Tibial artery (tissue), 4 donors: ENCODE results near the gene CD46.
"Not testable (repeated sequence)": the region's sequence is repeated elsewhere in the genome, so short reads cannot be mapped to it uniquely, and the experiment has no call there.

Experiments used
- DNase-seq, 2 donors: peaks; one replicate each; pipeline ENCODE4 v3.0.0-alpha.2; 2019
- H3K27ac ChIP-seq, 2 donors: fragments of 200-600 bp; sonication (generic) in 1 of 2; 1 replicate in 1 of 2; 2 replicates in 1 of 2; pipeline ENCODE4 v1.5.1; 2018 to 2019; ENCODE audit warnings: mild to moderate bottlenecking in 1 of 2
- H3K27me3 ChIP-seq, 2 donors: fragments of 200-600 bp; sonication (generic) in 1 of 2; one replicate each; pipeline versions ENCODE4 v1.5.1 to v1.6.0; 2016 to 2019
- H3K36me3 ChIP-seq, 3 donors: fragments of 200-600 bp; sonication (generic) in 2 of 3; one replicate each; pipeline ENCODE4 v1.5.1; 2016 to 2019; ENCODE audit warnings: mild to moderate bottlenecking in 2 of 3
- H3K4me1 ChIP-seq, 4 donors: fragments of 200-600 bp; sonication (generic) in 2 of 4; 1 replicate in 3 of 4; 2 replicates in 1 of 4; pipeline ENCODE4 v1.5.1; 2016 to 2019
- H3K4me3 ChIP-seq, 2 donors: fragments of 200-600 bp; sonication (generic) in 1 of 2; 1 replicate in 1 of 2; 2 replicates in 1 of 2; pipeline ENCODE4 v1.5.1; 2018 to 2019; ENCODE audit warnings: mild to moderate bottlenecking in 2 of 2
- H3K9me3 ChIP-seq, 3 donors: fragments of 200-600 bp; sonication (generic) in 1 of 3; one replicate each; pipeline ENCODE4 v1.5.1; 2016 to 2019
- CTCF ChIP-seq, 2 experiments: fragments of 200-600 bp in 1 of 2; fragments of 450-650 bp in 1 of 2; IDR thresholded peaks; one replicate each; pipeline ENCODE4 v1.5.1; 2017 to 2019; ENCODE audit warnings: antibody characterized with exemption in 2 of 2, mild to moderate bottlenecking in 1 of 2, moderate library complexity in 1 of 2
- intact Hi-C: fragments of 100-400 bp; cut with DNase I; formaldehyde crosslinking; loops from one replicate; pipeline ENCODE4 v1.15.0; 2023; ENCODE audit warnings: low total_unique reads

CD46 gene

GRCh38 chr1:207766569-207766968 is 14.7 kb downstream of the CD46 start:
- no peak for TF ChIP-seq CTCF (IDR thresholded peaks at IDR 0.05)
- peaks cover 51 to 75% (median 70%) of the 10 kb centered on the region in 3 donors for H3K36me3 ChIP-seq

GRCh38 chr1:207770514-207770913 is 18.7 kb downstream of the CD46 start:
- H3K27ac ChIP-seq, H3K4me1 ChIP-seq, intact Hi-C loops, DNase-seq, H3K27me3 ChIP-seq, H3K4me3 ChIP-seq: not testable (repeated sequence)
- Histone ChIP-seq H3K36me3 (peaks cover 48 to 51% (median 49%) of the 10 kb centered on the region in 3 donors), H3K9me3 (peaks cover 0 to 12% (median 0%) of the 10 kb centered on the region in 3 donors)

More at GRCh38 chr1:207766569-207766968, 14.7 kb downstream of the CD46 start:
- intact Hi-C loops, result no loop called here
- no peak for DNase-seq
- H3K4me1 ChIP-seq, result no peaks in the 10 kb centered on the region
- no peak overlapping the region for H3K27ac ChIP-seq
- no peak overlapping the region for H3K4me3 ChIP-seq
- H3K9me3 ChIP-seq, result peaks cover 0 to 6% (median 0%) of the 10 kb centered on the region in 3 donors
- no peaks in the 10 kb centered on the region for H3K27me3 ChIP-seq

DNA sequence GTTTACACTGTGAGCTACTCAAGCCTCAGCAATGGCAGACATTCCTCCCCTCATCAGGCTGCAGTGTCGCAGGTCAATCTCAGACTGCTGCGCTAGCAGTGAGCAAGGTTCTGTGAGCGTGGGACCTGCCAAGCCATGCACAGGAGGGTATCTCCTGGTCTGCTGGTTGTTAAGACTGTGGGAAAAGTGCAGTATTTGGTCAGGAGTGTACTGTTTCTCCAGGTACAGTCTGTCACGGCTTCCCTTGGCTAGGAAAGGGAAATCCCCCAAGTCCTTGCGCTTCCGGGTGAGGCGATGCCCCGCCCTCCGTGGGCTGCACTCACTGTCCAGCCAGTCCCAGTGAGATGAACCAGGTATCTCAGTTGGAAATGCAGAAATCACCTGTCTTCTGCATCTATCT is 24.2 kb downstream of the CD46 start:
- intact Hi-C loops, H3K4me3 ChIP-seq, H3K27ac ChIP-seq, H3K27me3 ChIP-seq, H3K4me1 ChIP-seq, DNase-seq: not testable (repeated sequence)
- H3K9me3 ChIP-seq, result peaks cover 0 to 12% (median 4%) of the 10 kb centered on the region in 3 donors
- peaks cover 34 to 59% (median 43%) of the 10 kb centered on the region in 3 donors for H3K36me3 ChIP-seq

DNA sequence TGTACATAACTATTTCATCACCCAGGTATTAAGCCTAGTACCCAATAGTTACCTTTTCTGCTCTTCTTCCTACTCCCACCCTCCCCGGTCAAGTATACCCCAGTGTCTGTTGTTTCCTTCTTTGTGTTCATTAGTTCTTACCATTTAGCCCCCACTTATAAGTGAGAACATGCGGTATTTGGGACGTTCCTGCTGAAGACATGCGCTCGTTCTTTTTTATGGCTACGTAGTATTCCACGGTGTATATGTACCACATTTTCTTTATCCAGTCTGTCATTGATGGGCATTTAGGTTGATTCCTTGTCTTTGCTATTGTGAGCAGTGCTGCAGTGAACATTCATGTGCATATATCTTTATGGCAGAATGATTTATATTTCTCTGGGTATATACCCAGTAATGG is 25.6 kb downstream of the CD46 start:
- H3K27ac ChIP-seq, DNase-seq, H3K4me3 ChIP-seq, H3K27me3 ChIP-seq, intact Hi-C loops, H3K4me1 ChIP-seq, H3K9me3 ChIP-seq: not testable (repeated sequence)
- peaks cover 23 to 47% (median 43%) of the 10 kb centered on the region in 3 donors for H3K36me3 ChIP-seq

GRCh38 chr1:207779008-207779407 is 27.2 kb downstream of the CD46 start:
- intact Hi-C loops, result no loop called here
- Histone ChIP-seq H3K4me1 (peaks cover 0 to 5% (median 2%) of the 10 kb centered on the region in 4 donors), H3K27ac (no peak overlapping the region), H3K4me3 (no peak overlapping the region), H3K36me3 (peaks cover 34 to 43% (median 36%) of the 10 kb centered on the region in 3 donors), H3K27me3 (no peaks in the 10 kb centered on the region), H3K9me3 (peaks cover 0 to 4% (median 0%) of the 10 kb centered on the region in 3 donors)
- TF ChIP-seq CTCF (IDR thresholded peaks at IDR 0.05), result no peak
- no peak for DNase-seq

DNA sequence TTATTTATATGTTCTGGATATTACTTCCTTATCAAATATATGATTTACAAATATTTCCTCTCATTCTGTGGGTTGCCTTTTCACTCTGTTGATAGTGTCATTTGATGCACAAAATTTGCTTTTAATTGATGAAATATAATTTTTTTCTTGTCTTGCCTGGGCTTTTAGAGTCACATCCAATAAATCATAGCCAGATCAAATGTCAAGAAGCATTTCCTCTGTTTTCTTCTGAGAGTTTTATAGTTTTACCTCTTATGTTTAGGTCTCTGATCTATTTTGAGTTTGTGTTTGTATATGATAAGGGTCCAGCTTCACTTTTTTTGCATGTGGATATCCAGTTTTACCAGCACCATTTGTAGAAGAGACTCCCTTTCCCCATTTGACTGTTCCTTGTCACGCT is 29.5 kb downstream of the CD46 start:
- H3K36me3 ChIP-seq, result peaks cover 24 to 33% (median 32%) of the 10 kb centered on the region in 3 donors
- DNase-seq, result no peak
- H3K9me3 ChIP-seq, result peaks cover 0 to 4% (median 0%) of the 10 kb centered on the region in 3 donors
- H3K4me1 ChIP-seq, result peaks cover 0 to 5% (median 2%) of the 10 kb centered on the region in 4 donors
- no peak overlapping the region for H3K27ac ChIP-seq
- no peaks in the 10 kb centered on the region for H3K27me3 ChIP-seq
- no peak overlapping the region for H3K4me3 ChIP-seq
- TF ChIP-seq CTCF (IDR thresholded peaks at IDR 0.05), result no peak
- intact Hi-C loops, result no loop called here

- Histone ChIP-seq H3K4me3 (no peak overlapping the region), H3K36me3 (peaks cover 16 to 26% (median 25%) of the 10 kb centered on the region in 3 donors), H3K27me3 (no peaks in the 10 kb centered on the region), H3K4me1 (peaks cover 0 to 3% (median 0%) of the 10 kb centered on the region in 4 donors), H3K9me3 (no peaks in the 10 kb centered on the region), H3K27ac (no peak overlapping the region)
- TF ChIP-seq CTCF (IDR thresholded peaks at IDR 0.05), result no peak
- intact Hi-C loops, result no loop called here
- no peak for DNase-seq
Observed at GRCh38 chr1:207787776-207788175, 35.9 kb downstream of the CD46 start.
